GM12878 (cell line): ENCODE results near the gene NOL12. TPM values are rescaled to one million over a fixed set of nuclear protein-coding genes. Genes with fewer than 3 reads are reported as not detected.

ENCODE experiments used
- ATAC-seq: fragments of 200-7000 bp; cut with Tn5 transposase; 3 replicates; pipeline ENCODE4 v1.9.1; 2020; ENCODE audit warnings: mild to moderate bottlenecking, moderate library complexity
- BruUV-seq: library from RNA; stranded (reverse); fragments of 400-500 nt; replicated peaks from 2 replicates; lab custom pipeline; 2021; lab: Mats Ljungman, UMichigan
- CTCF ChIA-PET: fragments of 300-600 bp; sonication (Branson Sonifier 250); formaldehyde crosslinking; extraction: SDS; loops from one replicate; lab custom pipeline; 2021; ENCODE audit warnings: inconsistent platforms; lab: Yijun Ruan, JAX
- POLR2A ChIA-PET: fragments of 350-600 bp; formaldehyde crosslinking; extraction: SDS; loops from one replicate; lab custom pipeline; 2021; ENCODE audit warnings: inconsistent platforms; lab: Charles Lee
- RAD21 ChIA-PET: fragments of 300-600 bp; sonication (Branson Sonifier 250); formaldehyde crosslinking; loops from one replicate; lab custom pipeline; 2023; ENCODE audit warnings: antibody characterized with exemption; ENCODE audit not compliant: unreplicated experiment; lab: Charles Lee
- SMC1A ChIA-PET: fragments of 300-600 bp; sonication (Branson Sonifier 250); formaldehyde crosslinking; loops from one replicate; lab custom pipeline; 2023; ENCODE audit not compliant: unreplicated experiment, uncharacterized antibody; lab: Charles Lee
- DNase-seq: peaks from one replicate; pipeline ENCODE4 v3.0.0-alpha.2; 2011; ENCODE audit warnings: low read depth, low spot score
- FAIRE-seq: peaks from 3 replicates; lab custom pipeline; 2011; peaks lifted over from hg19 to GRCh38; lab: Jason Lieb, UNC
- H2AFZ ChIP-seq: 2 replicates; pipeline ENCODE4 v1.6.0; 2011; ENCODE audit warnings: low read depth, low read length, control low read depth; ENCODE audit not compliant: control insufficient read depth
- H3K27ac ChIP-seq: 2 replicates; pipeline ENCODE4 v1.5.1; 2011; ENCODE audit warnings: control low read depth; ENCODE audit not compliant: control insufficient read depth, insufficient read depth
- H3K27me3 ChIP-seq, 2 experiments: replicated peaks in 1 of 2; 2 replicates each; pipeline versions ENCODE4 v1.6.0 to v1.6.1; 2011; ENCODE audit warnings: low read length in 1 of 2; ENCODE audit not compliant: control insufficient read depth in 2 of 2, insufficient read depth in 2 of 2
- H3K36me3 ChIP-seq, 2 experiments: 2 replicates each; pipeline ENCODE4 v1.5.1; 2011; ENCODE audit warnings: low read length in 1 of 2; ENCODE audit not compliant: control insufficient read depth in 2 of 2, insufficient read depth in 2 of 2
- H3K4me1 ChIP-seq: 2 replicates; pipeline ENCODE4 v1.6.1; 2011; ENCODE audit warnings: mild to moderate bottlenecking, low read length, moderate library complexity, mixed read lengths; ENCODE audit not compliant: control insufficient read depth, insufficient read depth
- H3K4me2 ChIP-seq: 2 replicates; pipeline ENCODE4 v1.6.0; 2011; ENCODE audit warnings: control low read depth; ENCODE audit not compliant: control insufficient read depth, insufficient read depth
- H3K4me3 ChIP-seq: fragments of 200-600 bp; sonication (generic); 2 replicates; pipeline ENCODE4 v1.5.1; 2016
- H3K79me2 ChIP-seq: 2 replicates; pipeline ENCODE4 v1.6.0; 2011; ENCODE audit warnings: low read length; ENCODE audit not compliant: control insufficient read depth, insufficient read depth
- H3K9ac ChIP-seq: 2 replicates; pipeline ENCODE4 v1.8.0; 2011; ENCODE audit warnings: low read length, control low read depth, mixed read lengths; ENCODE audit not compliant: control insufficient read depth, insufficient read depth
- H3K9me3 ChIP-seq: replicated peaks from 3 replicates; pipeline ENCODE4 v1.5.1; 2011; ENCODE audit warnings: mild to moderate bottlenecking, low read length; ENCODE audit not compliant: control insufficient read depth, insufficient read depth
- H4K20me1 ChIP-seq: 2 replicates; pipeline ENCODE4 v1.6.0; 2011; ENCODE audit not compliant: control insufficient read depth, insufficient read depth
- MEF2B ChIP-seq: fragments of 450-650 bp; IDR thresholded peaks from 2 replicates; pipeline ENCODE4 v1.6.1; 2018; ENCODE audit warnings: mild to moderate bottlenecking, moderate library complexity; ENCODE audit not compliant: partially characterized antibody, poor library complexity, severe bottlenecking
- MYC ChIP-seq: IDR thresholded peaks from 2 replicates; pipeline ENCODE4 v1.6.1; 2011; ENCODE audit warnings: mild to moderate bottlenecking, low read length, moderate library complexity, inconsistent platforms; ENCODE audit not compliant: insufficient read depth, insufficient replicate concordance, insufficient read length, severe bottlenecking
- NFXL1 ChIP-seq: fragments of 450-650 bp; IDR thresholded peaks from 2 replicates; pipeline ENCODE4 v1.6.1; 2017; ENCODE audit warnings: antibody characterized with exemption, mild to moderate bottlenecking, borderline replicate concordance
- NR2F1 ChIP-seq: fragments of 450-650 bp; conservative IDR thresholded peaks from 2 replicates; pipeline ENCODE4 v1.6.1; 2017; ENCODE audit warnings: mild to moderate bottlenecking
- PKNOX1 ChIP-seq: fragments of 450-650 bp; IDR thresholded peaks from 2 replicates; pipeline ENCODE4 v1.6.1; 2016; ENCODE audit warnings: mild to moderate bottlenecking
- RAD21 ChIP-seq: IDR thresholded peaks from 2 replicates; pipeline ENCODE4 v1.6.1; 2011; ENCODE audit warnings: mild to moderate bottlenecking, low read depth, low read length, moderate library complexity; ENCODE audit not compliant: insufficient read depth
- SMAD5 ChIP-seq: IDR thresholded peaks from 2 replicates; pipeline ENCODE4 v1.6.1; 2016; ENCODE audit warnings: antibody characterized with exemption, low read depth
- YY1 ChIP-seq: IDR thresholded peaks from 2 replicates; pipeline ENCODE4 v1.6.1; 2011; ENCODE audit warnings: low read depth, mild to moderate bottlenecking, low read length
- ZNF592 ChIP-seq: fragments of 450-650 bp; IDR thresholded peaks from 2 replicates; pipeline ENCODE4 v1.6.1; 2017; ENCODE audit warnings: mild to moderate bottlenecking, moderate library complexity
- ZZZ3 ChIP-seq: IDR thresholded peaks from 2 replicates; pipeline ENCODE4 v1.6.1; 2011; ENCODE audit warnings: low read depth; ENCODE audit not compliant: control insufficient read depth, insufficient read length
- whole genome bisulfite sequencing: methylation state at CpG from one replicate; pipeline ENCODE4 v1.1.6; 2016; ENCODE audit warnings: low lambda C conversion rate; ENCODE audit not compliant: insufficient replicate concordance, insufficient coverage; ENCODE audit errors: missing lambda C conversion rate; 5-methylcytosine and 5-hydroxymethylcytosine counted together
- in situ Hi-C: fragments of 300-500 bp; cut with MboI; formaldehyde crosslinking; loops from 9 replicates; pipeline ENCODE4 v1.14.3; 2018; ENCODE audit warnings: mixed read lengths
- intact Hi-C: fragments of 100-400 bp; cut with micrococcal nuclease; formaldehyde crosslinking; loops from one replicate; pipeline ENCODE4 v1.14.2; 2022; ENCODE audit not compliant: unreplicated experiment
- polyA plus RNA-seq, 11 experiments: library from polyadenylated mRNA; depleted of rRNA in 4 of 11; unstranded in 6 of 11; stranded (reverse) in 5 of 11; fragments of >200 nt; fragmentation: Nextera tagmentation in 4 of 11; fragmentation: Illumina TruSeq in 1 of 11; extraction: Ambion mirVana in 4 of 11; extraction: Trizol in 1 of 11; gene quantifications; 1 replicate in 1 of 11; 2 replicates in 10 of 11; pipeline versions ENCODE4 v1.2.1 to v1.2.3, GENCODE V29; 2011 to 2016; ENCODE audit warnings: inconsistent platforms in 2 of 11, missing spikeins in 2 of 11, low read depth in 1 of 11
- total RNA-seq, 4 experiments: library from RNA; depleted of rRNA in 3 of 4; stranded (reverse); fragments of >200 nt in 3 of 4; fragmentation: Illumina TruSeq in 1 of 4; extraction: Trizol in 1 of 4; gene quantifications; 2 replicates each; pipeline versions ENCODE4 v1.2.1 to v1.2.3, GENCODE V29; 2013 to 2021

Gene NOL12
- total and polyA plus RNA-seq, 10 of the 15 experiments (the other 5 are each of a cell fraction or from before 2014, with no cell fraction given) = 3.3 to 69.4 (median 41.1) TPM

- TF ChIP-seq PKNOX1 (peak; percentile 33; the same call in 1 of the 2 replicates), SMAD5 (no peak), RAD21 (peak; percentile 64)
Observed at GRCh38 chr22:37661160-37661924, 24.8 kb upstream of the NOL12 start (continued).

- Histone ChIP-seq H3K27me3 (no peaks in the 10 kb centered on the region), H3K4me1 (peaks cover 12% of the 10 kb centered on the region), H2AFZ (no peak overlapping the region), H3K27ac (peak overlapping the region; percentile 35), H3K79me2 (peaks cover 51% of the 10 kb centered on the region), H3K9ac (peak overlapping the region; percentile 33; the same call in 1 of the 2 replicates), H3K36me3 (peaks cover 0 to 12% of the 10 kb centered on the region in 2 experiments; a peak in 3 of 4 replicates), H3K4me2 (peak overlapping the region; percentile 82), H3K4me3 (peak overlapping the region; percentile 34), H4K20me1 (no peaks in the 10 kb centered on the region), H3K9me3 (no peaks in the 10 kb centered on the region)
- DNase-seq = no peak
- in situ Hi-C loops (no loop called here), intact Hi-C loops (no loop called here)
- ATAC-seq = no peak
- CTCF ChIA-PET = interaction anchor here (0.6 to 11.7 kb wide), 18 partner anchors 8 to 304 kb away, joined by 3 to 414 read pairs (median 6); partner anchors contain the start of genes GGA1, LGALS1, NOL12 and SH3BP1
- SMC1A ChIA-PET = interaction anchor here (0.9 to 7.9 kb wide), 9 partner anchors 10 to 203 kb away, joined by 3 to 157 read pairs (median 23); partner anchors contain the start of genes GGA1, LGALS1, NOL12 and SH3BP1
- POLR2A ChIA-PET = interaction anchor here (1.0 to 9.6 kb wide), 5 partner anchors 8 to 55 kb away, joined by 3 to 209 read pairs (median 6); partner anchors contain the start of genes LGALS1 and NOL12
- peak; percentile 77 for FAIRE-seq
- RAD21 ChIA-PET = interaction anchor here (0.9 to 9.1 kb wide), 14 partner anchors 9 to 292 kb away, joined by 3 to 173 read pairs (median 8); partner anchors contain the start of genes ANKRD54, C22orf23, GCAT and GGA1
- 61% methylated on average over 5 of the region's 5 CpGs for WGBS
- BruUV-seq = no TSS peak
- TF ChIP-seq ZZZ3 = no peak
- TF ChIP-seq PKNOX1 = no peak
- TF ChIP-seq ZNF592 = no peak
- TF ChIP-seq MEF2B = peak; percentile 81
- no peak for TF ChIP-seq MYC
- no peak for TF ChIP-seq YY1
- no peak for TF ChIP-seq NFXL1
- TF ChIP-seq NR2F1 = peak; percentile 76
Observed at GRCh38 chr22:37662039-37662438, 24.1 kb upstream of the NOL12 start.
